Dendritic cell treated with granulocyte-macrophage colony-stimulating factor and Interleukin-4, amounts not matched to agents 40 ng/mL and 50 ng/mL, for 4 days (primary cell): ENCODE measurements around the gene MSANTD3.
"Not testable (repeated sequence)": the region's sequence is repeated elsewhere in the genome, so short reads cannot be mapped to it uniquely, and the experiment has no call there.

Experiments used
- H3K27ac Mint-ChIP-seq: one replicate; pipeline ENCODE4 v1.8.0; 2022; ENCODE audit warnings: mild to moderate bottlenecking, mixed read lengths
- H3K27me3 Mint-ChIP-seq: one replicate; pipeline ENCODE4 v1.8.0; 2022; ENCODE audit warnings: mild to moderate bottlenecking, mixed read lengths
- H3K36me3 Mint-ChIP-seq: one replicate; pipeline ENCODE4 v1.8.0; 2022; ENCODE audit warnings: low read depth, mixed read lengths
- H3K4me1 Mint-ChIP-seq: one replicate; pipeline ENCODE4 v1.8.0; 2022; ENCODE audit warnings: low read depth, mixed read lengths
- H3K4me3 Mint-ChIP-seq: one replicate; pipeline ENCODE4 v1.8.0; 2022; ENCODE audit warnings: mild to moderate bottlenecking, moderate library complexity, mixed read lengths
- H3K9me3 Mint-ChIP-seq: one replicate; pipeline ENCODE4 v1.8.0; 2022; ENCODE audit warnings: mixed read lengths
- intact Hi-C: fragments of 100-400 bp; cut with micrococcal nuclease; formaldehyde crosslinking; loops from one replicate; pipeline ENCODE4 v1.15.0; 2022

The MSANTD3 gene

DNA sequence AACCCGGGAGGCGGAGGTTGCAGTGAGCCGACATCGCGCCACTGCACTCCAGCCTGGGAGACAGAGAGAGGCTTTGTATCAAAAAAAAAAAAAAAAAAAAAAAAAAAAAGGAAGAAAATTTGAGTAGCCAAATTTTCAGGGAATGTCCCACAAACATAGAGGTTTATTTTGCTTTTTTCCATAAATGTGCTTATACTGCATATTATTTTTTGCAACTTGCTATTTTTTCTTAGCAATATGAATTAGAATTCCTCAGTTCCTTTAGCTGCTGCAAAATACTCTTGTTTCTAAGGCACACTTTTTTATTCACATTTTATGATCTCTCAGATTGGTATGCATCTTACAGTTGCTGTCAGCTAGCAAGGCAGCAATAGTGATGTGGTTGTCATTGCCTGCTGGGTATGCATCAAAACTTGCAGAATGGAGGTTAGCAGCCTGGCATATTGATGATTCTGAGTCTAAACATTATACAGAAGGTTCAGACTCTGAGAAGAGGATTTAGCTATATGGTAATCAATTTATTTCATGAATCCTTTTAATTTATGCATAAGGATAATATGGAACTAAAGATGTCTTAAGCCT lies 13.0 kb upstream of the MSANTD3 start:
- Mint-ChIP-seq H3K36me3 (no peaks in the 10 kb centered on the region), H3K4me3 (no peak overlapping the region), H3K27ac (no peak overlapping the region), H3K4me1 (peaks cover 28% of the 10 kb centered on the region), H3K9me3 (peaks cover 7% of the 10 kb centered on the region), H3K27me3 (peaks cover 12% of the 10 kb centered on the region)
- intact Hi-C loops = no loop called here

DNA sequence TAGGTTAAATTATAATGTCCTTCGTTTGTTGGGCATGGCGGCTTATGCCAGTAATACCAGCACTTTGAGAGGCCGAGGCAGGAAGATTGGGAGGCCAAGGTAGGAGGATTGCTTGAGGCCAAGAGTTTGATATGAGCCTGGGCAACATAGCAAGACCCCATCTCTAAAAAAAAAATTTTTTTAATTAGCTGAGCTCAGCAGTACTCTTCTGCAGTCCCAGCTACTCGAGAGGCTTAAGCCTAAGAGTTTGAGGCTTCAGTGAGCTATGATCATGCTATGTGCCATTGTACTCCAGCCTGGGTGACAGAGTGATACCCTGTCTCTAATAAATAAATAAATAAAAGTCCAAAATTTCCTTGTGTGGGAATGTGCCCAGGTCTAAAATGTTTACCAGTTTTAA lies 9.1 kb upstream of the MSANTD3 start:
- no peaks in the 10 kb centered on the region for H3K36me3 Mint-ChIP-seq
- no peak overlapping the region for H3K4me3 Mint-ChIP-seq
- H3K4me1 Mint-ChIP-seq = no peaks in the 10 kb centered on the region
- H3K27ac Mint-ChIP-seq = no peak overlapping the region
- no peaks in the 10 kb centered on the region for H3K9me3 Mint-ChIP-seq
- intact Hi-C loops = no loop called here
- peaks cover 15% of the 10 kb centered on the region for H3K27me3 Mint-ChIP-seq

DNA sequence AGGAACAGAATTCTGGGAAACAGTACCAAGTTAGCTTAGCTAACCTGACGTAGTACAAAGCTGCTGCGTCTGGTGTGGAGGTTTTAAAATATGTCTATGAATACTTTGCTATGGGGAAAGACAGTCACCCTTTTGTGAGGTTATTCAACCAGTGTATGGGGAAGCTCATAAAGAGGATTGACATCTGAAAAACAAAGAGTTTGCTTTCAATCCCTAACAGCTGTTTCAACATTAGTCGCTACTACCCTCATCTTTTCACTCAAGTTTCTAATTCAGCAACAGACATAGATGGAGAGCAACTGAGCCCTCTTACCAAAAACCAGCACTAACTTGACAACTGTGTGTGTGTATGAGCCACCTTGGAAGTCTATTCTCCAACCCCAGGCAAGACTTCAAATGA lies 7.8 kb upstream of the MSANTD3 start:
- H3K27me3 Mint-ChIP-seq = peaks cover 15% of the 10 kb centered on the region
- H3K4me3 Mint-ChIP-seq = no peak overlapping the region
- intact Hi-C loops = no loop called here
- H3K27ac Mint-ChIP-seq = no peak overlapping the region
- H3K9me3 Mint-ChIP-seq = no peaks in the 10 kb centered on the region
- H3K4me1 Mint-ChIP-seq = no peaks in the 10 kb centered on the region
- H3K36me3 Mint-ChIP-seq = no peaks in the 10 kb centered on the region

DNA sequence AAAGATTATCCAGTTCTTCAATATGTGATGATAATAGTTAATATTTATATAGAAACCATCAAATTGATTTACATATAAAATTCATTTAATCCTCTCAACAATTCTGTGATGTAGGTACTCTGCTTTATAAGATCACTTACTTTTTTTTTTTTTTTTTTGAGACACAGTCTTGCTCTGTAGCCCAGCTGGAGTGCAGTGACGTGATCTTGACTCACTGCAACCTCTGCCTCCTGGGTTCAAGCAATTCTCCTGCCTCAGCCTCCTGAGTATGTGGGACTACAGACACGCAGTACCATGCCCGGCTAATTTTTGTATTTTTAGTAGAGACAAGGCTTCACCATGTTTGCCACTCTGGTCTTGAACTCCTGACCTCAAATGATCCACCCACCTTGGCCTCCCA lies 5.8 kb upstream of the MSANTD3 start:
- intact Hi-C loops, H3K9me3 Mint-ChIP-seq, H3K4me3 Mint-ChIP-seq, H3K36me3 Mint-ChIP-seq, H3K4me1 Mint-ChIP-seq, H3K27ac Mint-ChIP-seq: not testable (repeated sequence)
- H3K27me3 Mint-ChIP-seq = peaks cover 16% of the 10 kb centered on the region

DNA sequence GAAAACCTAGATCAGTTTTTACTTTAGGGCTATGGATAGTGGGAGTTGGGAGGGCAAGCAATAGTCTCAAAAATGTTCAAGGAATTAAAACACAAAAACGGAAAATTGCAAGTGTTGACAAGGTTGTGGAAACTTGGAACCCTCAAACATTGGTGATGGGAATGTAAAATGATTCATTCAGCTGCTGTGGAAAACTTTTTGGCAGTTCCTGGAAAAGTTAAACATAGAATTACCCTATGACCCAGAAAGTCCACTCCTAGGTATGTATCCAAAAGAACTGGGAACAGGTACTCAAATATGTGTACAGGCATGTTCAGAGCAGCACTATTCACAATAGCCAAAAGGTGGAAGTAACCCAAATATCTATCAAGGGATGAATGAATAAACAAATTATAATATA lies 1.2 kb upstream of the MSANTD3 start:
- intact Hi-C loops = loop anchor here (5.0 kb wide), 1 partner anchor 73 kb away; the partner anchor contains the start of gene TEX10
- no peaks in the 10 kb centered on the region for H3K9me3 Mint-ChIP-seq

DNA sequence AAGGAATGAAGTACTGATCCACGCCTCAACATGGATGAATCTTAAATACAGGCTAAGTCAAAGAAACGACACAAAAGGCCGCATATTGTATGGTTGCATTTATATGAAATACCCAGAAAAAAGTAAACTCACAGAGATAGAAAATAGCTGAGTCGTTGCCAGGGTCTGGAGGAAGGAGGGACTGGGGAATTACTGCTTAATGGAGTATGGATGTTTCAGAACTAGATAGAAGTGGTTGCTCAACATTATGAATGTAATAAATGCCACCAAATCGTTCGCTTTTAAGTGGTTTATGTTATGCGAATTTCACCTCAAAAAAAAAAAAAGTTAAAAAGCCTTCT lies 784 bp upstream of the MSANTD3 start:
- Mint-ChIP-seq H3K27me3 (peaks cover 10% of the 10 kb centered on the region), H3K4me3 (peak overlapping the region; percentile 81), H3K9me3 (no peaks in the 10 kb centered on the region), H3K4me1 (peaks cover 33% of the 10 kb centered on the region), H3K36me3 (no peaks in the 10 kb centered on the region), H3K27ac (peak overlapping the region; percentile 85)
- intact Hi-C loops = loop anchor here (5.0 kb wide), 1 partner anchor 74 kb away; the partner anchor contains the start of gene TEX10

More for the DNA sequence above, 1.2 kb upstream of the MSANTD3 start:
- H3K27ac Mint-ChIP-seq = no peak overlapping the region
- H3K4me3 Mint-ChIP-seq = no peak overlapping the region
- H3K36me3 Mint-ChIP-seq = no peaks in the 10 kb centered on the region
- H3K27me3 Mint-ChIP-seq = peaks cover 10% of the 10 kb centered on the region
- peaks cover 33% of the 10 kb centered on the region for H3K4me1 Mint-ChIP-seq

DNA sequence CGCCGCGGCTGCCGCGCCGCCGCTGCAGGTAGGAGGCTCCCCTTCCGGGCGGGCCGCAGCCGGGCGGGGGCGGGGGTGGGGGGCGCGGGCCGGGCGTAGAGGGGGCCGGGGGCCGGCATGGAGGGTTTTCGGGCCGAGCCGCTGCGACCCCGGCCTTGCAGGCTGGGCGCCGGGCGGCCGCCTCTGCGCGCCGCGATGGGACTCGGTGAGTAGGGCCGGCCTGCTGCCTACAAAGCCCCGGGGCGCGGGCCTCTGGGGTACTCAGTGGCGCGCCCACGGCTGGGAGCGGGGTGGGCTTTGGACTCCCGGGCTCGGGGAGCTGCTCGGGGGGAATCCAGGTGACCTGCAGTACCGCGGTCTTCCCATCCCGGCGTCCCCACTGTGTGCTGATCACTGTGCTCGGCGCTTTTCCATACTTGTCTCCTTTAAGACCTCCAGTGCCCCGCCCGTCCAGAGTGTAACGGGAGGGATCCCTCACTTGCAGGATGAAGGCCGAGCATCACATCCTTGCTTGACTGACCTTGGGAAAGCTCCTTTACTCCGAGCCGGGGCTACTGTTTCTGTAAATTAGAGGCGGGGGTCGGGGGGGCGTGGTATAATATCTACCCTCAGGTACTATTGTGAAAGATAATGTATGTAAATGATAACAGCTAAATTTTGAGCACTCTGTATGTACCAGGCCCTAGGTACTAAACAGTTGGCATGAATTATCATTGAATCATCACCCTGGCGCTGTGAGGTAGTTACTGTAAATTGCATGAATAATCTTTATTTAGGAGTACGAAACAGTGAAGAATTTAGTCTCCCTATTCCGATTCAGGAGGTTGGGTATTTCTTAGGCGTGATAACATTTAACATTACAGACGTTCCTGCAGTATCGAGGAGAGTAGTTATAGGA lies 672 bp downstream of the MSANTD3 start:
- intact Hi-C loops = loop anchor here (5.0 kb wide), 1 partner anchor 75 kb away; the partner anchor contains the start of gene TEX10
- peak overlapping the region; percentile 52 for H3K27ac Mint-ChIP-seq
- H3K9me3 Mint-ChIP-seq = no peaks in the 10 kb centered on the region
- H3K36me3 Mint-ChIP-seq = no peaks in the 10 kb centered on the region
- peaks cover 5% of the 10 kb centered on the region for H3K27me3 Mint-ChIP-seq
- H3K4me3 Mint-ChIP-seq = peak overlapping the region; percentile 79
- H3K4me1 Mint-ChIP-seq = peaks cover 41% of the 10 kb centered on the region

DNA sequence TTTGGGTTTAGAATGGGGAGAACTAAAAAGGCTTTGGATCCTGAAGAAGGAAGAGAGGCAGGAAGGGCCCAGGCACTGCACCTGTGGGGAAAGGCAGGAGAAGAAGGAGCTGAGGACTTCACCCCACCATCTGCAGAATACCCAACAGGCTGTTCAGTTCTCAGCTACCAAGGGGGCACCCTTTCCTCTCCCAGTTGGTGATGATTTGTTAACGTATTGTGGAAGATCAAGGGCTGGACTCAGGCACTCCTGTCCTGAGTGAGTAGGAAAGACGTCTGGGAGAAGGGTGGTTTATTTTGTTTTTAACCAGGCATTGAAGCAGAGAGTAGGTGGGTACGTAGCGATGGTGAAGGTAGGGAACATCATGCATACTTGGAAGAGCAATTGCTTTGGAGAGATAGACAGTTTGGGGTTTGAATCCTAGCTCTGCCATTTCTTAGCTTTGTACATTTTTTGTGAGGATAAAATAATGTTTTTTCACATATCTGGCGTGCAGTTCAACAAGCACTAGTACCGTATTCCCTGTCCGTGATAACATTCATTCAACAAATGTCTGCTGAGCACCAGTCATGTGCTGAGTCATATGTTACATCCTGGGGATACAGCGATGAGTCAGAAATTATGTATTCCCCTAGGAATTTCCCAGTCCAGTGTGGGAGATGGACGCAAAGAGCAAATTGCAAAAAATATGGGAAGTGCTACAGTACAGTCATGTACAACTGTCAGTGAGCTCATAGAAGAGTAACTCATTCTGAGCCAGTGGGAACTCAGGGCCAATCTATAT lies 2.1 kb downstream of the MSANTD3 start:
- Mint-ChIP-seq H3K27me3 (peaks cover 5% of the 10 kb centered on the region), H3K9me3 (no peaks in the 10 kb centered on the region), H3K27ac (peak overlapping the region; percentile 52), H3K4me3 (no peak overlapping the region), H3K4me1 (peaks cover 41% of the 10 kb centered on the region), H3K36me3 (no peaks in the 10 kb centered on the region)
- intact Hi-C loops = loop anchor here (5.0 kb wide), 1 partner anchor 77 kb away; the partner anchor contains the start of gene TEX10

DNA sequence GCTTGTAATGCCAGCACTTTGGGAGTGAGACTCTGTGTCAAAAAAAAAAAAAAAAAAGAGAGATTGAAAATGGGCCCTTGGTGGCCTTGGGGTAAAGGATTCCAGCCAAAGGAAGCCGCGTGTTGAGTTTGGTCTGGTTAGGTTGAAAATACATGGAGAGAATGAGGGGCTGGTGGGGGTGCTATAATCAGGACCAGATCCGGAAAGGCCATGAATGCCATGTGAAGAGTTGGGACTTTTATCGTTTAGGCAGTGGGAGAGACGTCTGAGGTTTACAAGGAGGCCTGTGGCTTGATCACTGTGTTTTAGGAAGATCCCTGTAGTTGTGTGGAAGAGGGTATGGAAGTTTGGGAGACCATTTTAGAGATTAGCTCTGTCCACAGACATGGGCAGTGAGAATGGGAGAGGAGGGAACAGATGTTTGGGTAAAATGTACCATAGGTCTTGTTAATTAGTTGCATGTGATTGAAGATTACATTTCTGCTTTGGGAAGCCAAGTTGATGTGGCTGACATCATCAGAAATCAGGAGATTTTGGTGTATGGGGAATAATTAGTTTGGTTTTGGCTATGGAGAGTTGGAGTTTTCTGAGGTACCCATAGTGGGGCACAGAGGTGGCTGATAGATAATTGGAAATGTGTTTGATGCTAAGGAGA lies 3.5 kb downstream of the MSANTD3 start:
- H3K27me3 Mint-ChIP-seq = peaks cover 5% of the 10 kb centered on the region
- no peaks in the 10 kb centered on the region for H3K9me3 Mint-ChIP-seq
- H3K4me1 Mint-ChIP-seq = peaks cover 46% of the 10 kb centered on the region
- no peak overlapping the region for H3K27ac Mint-ChIP-seq
- intact Hi-C loops = no loop called here
- no peak overlapping the region for H3K4me3 Mint-ChIP-seq
- H3K36me3 Mint-ChIP-seq = no peaks in the 10 kb centered on the region

DNA sequence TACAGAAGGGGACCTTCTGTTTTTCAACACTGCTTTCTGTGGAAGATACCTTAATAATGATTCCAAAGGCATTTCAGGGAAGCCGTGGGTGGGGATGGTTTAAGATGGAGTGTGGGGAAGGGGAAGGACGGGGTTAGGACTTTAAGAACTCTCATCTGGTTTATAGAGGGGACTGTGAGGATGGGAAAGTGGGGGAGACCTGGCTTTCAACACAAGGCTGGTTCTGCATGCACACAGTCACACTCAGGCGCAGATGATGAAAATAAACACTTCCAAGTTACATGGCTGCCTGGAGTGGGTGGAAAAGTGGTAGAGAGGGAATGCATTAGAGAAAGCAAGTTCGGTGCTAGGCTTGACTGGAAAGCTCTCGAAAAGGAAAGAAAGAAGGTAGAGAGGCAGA lies 4.9 kb downstream of the MSANTD3 start:
- H3K27ac Mint-ChIP-seq = no peak overlapping the region
- H3K9me3 Mint-ChIP-seq = no peaks in the 10 kb centered on the region
- H3K36me3 Mint-ChIP-seq = no peaks in the 10 kb centered on the region
- H3K4me1 Mint-ChIP-seq = peaks cover 39% of the 10 kb centered on the region
- no peak overlapping the region for H3K4me3 Mint-ChIP-seq
- intact Hi-C loops = no loop called here
- no peaks in the 10 kb centered on the region for H3K27me3 Mint-ChIP-seq

DNA sequence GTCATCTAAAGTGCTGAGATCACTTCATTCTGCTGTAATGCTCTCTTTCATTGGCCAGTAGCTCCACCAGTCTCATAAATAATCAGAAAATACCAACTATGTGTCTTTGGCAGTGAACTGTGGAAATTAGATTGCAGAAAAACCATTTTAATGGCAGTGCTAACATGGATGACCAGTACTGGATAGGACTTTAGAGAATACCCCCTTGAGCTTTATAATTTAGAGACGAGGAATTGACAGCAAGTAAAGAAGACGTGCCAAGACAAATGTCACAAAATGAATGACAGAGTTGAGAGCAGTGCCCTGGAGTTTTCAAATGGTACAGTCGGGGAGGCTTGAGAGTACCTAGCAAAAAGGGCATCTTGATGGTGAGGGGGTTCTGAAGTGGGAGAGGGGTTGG lies 5.8 kb downstream of the MSANTD3 start:
- intact Hi-C loops = no loop called here
- H3K36me3 Mint-ChIP-seq = no peaks in the 10 kb centered on the region
- H3K9me3 Mint-ChIP-seq = no peaks in the 10 kb centered on the region
- H3K27me3 Mint-ChIP-seq = no peaks in the 10 kb centered on the region
- H3K4me3 Mint-ChIP-seq = no peak overlapping the region
- H3K27ac Mint-ChIP-seq = no peak overlapping the region
- peaks cover 38% of the 10 kb centered on the region for H3K4me1 Mint-ChIP-seq

DNA sequence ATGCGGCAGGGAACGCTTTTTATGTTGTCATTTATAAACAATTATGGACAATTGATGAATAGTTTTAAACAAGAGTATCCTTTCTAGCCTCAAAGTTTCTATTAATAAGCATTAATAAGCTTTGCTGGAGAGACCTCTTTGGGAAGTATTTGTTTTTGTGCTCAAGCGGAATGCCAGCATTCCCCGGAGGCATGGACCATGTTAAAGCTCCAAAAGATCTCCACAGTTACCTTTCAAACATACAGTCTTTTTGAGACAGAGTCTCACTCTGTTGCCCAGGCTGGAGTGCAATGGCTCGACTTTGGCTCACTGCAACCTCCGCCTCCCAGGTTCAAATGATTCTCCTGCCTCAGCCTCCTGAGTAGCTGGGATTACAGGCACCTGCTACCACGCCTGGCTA lies 9.6 kb downstream of the MSANTD3 start:
- Mint-ChIP-seq H3K27ac (no peak overlapping the region), H3K9me3 (no peaks in the 10 kb centered on the region), H3K36me3 (no peaks in the 10 kb centered on the region), H3K4me1 (peaks cover 11% of the 10 kb centered on the region), H3K27me3 (no peaks in the 10 kb centered on the region), H3K4me3 (no peak overlapping the region)
- intact Hi-C loops = no loop called here

DNA sequence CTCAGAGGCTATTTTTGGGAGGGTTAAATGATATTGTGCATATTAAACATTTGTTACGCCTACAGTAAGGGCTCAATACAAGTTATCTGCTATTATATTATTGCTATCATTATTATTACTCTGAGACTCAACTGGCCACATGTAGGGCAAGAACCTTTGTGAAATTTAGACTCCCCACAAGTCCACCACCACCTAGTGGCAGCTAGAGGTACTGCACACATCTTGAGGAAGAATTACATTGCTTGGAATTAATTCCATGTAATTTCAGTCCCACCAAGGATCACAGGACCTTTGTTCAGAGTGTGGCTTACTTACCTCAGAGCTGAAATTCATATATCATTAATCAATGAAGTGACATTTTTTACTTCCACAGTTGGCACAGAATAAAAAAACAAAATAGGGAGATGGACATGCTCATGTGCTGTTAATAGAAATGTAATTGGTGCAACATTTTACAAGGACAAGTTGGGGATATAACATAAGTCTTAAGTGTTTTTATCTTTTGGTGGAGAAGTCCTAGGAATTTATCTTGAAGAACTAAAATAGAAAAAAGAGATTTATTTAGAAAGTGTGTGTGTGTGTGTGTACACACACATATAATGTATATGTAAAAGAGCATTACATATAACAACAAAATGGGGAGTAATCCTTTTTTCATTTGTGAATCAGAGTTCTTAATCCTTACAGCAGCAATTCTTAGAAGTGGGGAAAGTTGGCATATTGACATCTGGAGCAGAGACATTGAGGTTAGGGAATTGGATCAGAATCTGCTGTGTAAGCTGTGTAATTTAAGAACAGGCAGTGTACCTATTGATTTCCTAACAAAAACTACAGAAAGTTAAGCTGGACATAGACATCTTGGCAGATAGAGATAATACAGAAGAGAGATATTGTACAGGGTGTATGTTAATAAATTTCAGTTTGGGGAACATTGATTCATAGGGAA lies 11.2 kb downstream of the MSANTD3 start:
- no peaks in the 10 kb centered on the region for H3K9me3 Mint-ChIP-seq
- intact Hi-C loops = no loop called here
- no peak overlapping the region for H3K27ac Mint-ChIP-seq
- no peaks in the 10 kb centered on the region for H3K27me3 Mint-ChIP-seq
- no peak overlapping the region for H3K4me3 Mint-ChIP-seq
- peaks cover 9% of the 10 kb centered on the region for H3K36me3 Mint-ChIP-seq
- H3K4me1 Mint-ChIP-seq = peaks cover 5% of the 10 kb centered on the region
